Measurements from ENCODE around the gene ADGRG4. TPM values are rescaled to one million over a fixed set of nuclear protein-coding genes. Genes with fewer than 3 reads are reported as not detected.

Gene ADGRG4
- total RNA-seq, 1 experiment from 2014 or later = not detected

DNA sequence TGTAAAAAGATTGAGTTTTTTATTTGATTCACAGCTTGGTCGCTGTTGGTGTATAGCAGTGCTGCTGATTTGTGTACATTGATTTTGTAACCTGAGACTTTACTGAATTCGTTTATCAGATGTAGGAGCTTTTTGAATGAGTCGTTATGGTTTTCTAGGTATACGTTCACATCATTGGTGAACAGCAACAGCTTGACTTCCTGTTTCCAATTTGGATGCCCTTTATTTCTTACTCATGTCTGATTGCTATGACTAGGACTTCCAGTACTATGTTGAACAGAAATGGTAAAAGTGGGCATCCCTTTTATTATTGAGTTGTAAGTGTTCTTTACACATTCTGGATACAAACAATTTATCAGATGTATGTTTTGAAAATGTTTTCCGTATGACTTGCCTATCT, 76.0 kb downstream of the ADGRG4 start:
- ATAC-seq (no peak), DNase-seq (ENCODE audit: low spot score) (no peak)
- H3K9me3 Mint-ChIP-seq = peaks cover 5% of the 10 kb centered on the region
- no peak overlapping the region for H3K4me3 Mint-ChIP-seq
- POLR2A ChIA-PET = no interaction called here
- no peaks in the 10 kb centered on the region for H3K27me3 Mint-ChIP-seq (ENCODE audit: low read depth)
- no peaks in the 10 kb centered on the region for H3K36me3 Mint-ChIP-seq
- peaks cover 5% of the 10 kb centered on the region for H3K4me1 Mint-ChIP-seq
- H3K27ac Mint-ChIP-seq = no peak overlapping the region
- CTCF ChIA-PET = no interaction called here
- no peak for TF ChIP-seq JAZF1 (CRISPR knock-in tag; IDR thresholded peaks at IDR 0.05)
- TF ChIP-seq TEAD4 (CRISPR knock-in tag; IDR thresholded peaks at IDR 0.05) = no peak
- no peak for TF ChIP-seq HMGA2 (CRISPR knock-in tag; IDR thresholded peaks at IDR 0.05)
- no peak for TF ChIP-seq SP1 (CRISPR knock-in tag; conservative IDR thresholded peaks at IDR 0.05)
- no peak for TF ChIP-seq NFATC4 (CRISPR knock-in tag; IDR thresholded peaks at IDR 0.05)
- TF ChIP-seq GTF2I (CRISPR knock-in tag; conservative IDR thresholded peaks at IDR 0.05) = no peak
- no peak for TF ChIP-seq ZNF317 (CRISPR knock-in tag; IDR thresholded peaks at IDR 0.05; ENCODE audit: borderline replicate concordance, low read depth)
- no peak for TF ChIP-seq CREB1 (CRISPR knock-in tag; IDR thresholded peaks at IDR 0.05)
- TF ChIP-seq, protein P1, sequence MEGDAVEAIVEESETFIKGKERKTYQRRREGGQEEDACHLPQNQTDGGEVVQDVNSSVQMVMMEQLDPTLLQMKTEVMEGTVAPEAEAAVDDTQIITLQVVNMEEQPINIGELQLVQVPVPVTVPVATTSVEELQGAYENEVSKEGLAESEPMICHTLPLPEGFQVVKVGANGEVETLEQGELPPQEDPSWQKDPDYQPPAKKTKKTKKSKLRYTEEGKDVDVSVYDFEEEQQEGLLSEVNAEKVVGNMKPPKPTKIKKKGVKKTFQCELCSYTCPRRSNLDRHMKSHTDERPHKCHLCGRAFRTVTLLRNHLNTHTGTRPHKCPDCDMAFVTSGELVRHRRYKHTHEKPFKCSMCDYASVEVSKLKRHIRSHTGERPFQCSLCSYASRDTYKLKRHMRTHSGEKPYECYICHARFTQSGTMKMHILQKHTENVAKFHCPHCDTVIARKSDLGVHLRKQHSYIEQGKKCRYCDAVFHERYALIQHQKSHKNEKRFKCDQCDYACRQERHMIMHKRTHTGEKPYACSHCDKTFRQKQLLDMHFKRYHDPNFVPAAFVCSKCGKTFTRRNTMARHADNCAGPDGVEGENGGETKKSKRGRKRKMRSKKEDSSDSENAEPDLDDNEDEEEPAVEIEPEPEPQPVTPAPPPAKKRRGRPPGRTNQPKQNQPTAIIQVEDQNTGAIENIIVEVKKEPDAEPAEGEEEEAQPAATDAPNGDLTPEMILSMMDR (IDR thresholded peaks at IDR 0.05) = no peak
- TF ChIP-seq HMGXB4 (CRISPR knock-in tag; IDR thresholded peaks at IDR 0.05) = no peak
- no peak for TF ChIP-seq USF1 (CRISPR knock-in tag; IDR thresholded peaks at IDR 0.05)
- TF ChIP-seq PREB (CRISPR knock-in tag; IDR thresholded peaks at IDR 0.05; ENCODE audit: borderline replicate concordance) = no peak
- no peak for TF ChIP-seq ESRRA (CRISPR knock-in tag; IDR thresholded peaks at IDR 0.05; ENCODE audit: borderline replicate concordance)
- TF ChIP-seq SMAD4 (CRISPR knock-in tag; IDR thresholded peaks at IDR 0.05) = no peak
- TF ChIP-seq TEAD1 (CRISPR knock-in tag; IDR thresholded peaks at IDR 0.05) = no peak
- TF ChIP-seq, protein P2, sequence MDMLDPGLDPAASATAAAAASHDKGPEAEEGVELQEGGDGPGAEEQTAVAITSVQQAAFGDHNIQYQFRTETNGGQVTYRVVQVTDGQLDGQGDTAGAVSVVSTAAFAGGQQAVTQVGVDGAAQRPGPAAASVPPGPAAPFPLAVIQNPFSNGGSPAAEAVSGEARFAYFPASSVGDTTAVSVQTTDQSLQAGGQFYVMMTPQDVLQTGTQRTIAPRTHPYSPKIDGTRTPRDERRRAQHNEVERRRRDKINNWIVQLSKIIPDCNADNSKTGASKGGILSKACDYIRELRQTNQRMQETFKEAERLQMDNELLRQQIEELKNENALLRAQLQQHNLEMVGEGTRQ (CRISPR knock-in tag; IDR thresholded peaks at IDR 0.05) = no peak

GRCh38 chrX:136380010-136380769, 79.4 kb downstream of the ADGRG4 start:
- Mint-ChIP-seq H3K4me1 (peaks cover 5% of the 10 kb centered on the region), H3K4me3 (no peak overlapping the region), H3K27me3 (ENCODE audit: low read depth) (no peaks in the 10 kb centered on the region), H3K27ac (no peak overlapping the region), H3K36me3 (no peaks in the 10 kb centered on the region), H3K9me3 (peaks cover 5% of the 10 kb centered on the region)
- TF ChIP-seq, protein P3, sequence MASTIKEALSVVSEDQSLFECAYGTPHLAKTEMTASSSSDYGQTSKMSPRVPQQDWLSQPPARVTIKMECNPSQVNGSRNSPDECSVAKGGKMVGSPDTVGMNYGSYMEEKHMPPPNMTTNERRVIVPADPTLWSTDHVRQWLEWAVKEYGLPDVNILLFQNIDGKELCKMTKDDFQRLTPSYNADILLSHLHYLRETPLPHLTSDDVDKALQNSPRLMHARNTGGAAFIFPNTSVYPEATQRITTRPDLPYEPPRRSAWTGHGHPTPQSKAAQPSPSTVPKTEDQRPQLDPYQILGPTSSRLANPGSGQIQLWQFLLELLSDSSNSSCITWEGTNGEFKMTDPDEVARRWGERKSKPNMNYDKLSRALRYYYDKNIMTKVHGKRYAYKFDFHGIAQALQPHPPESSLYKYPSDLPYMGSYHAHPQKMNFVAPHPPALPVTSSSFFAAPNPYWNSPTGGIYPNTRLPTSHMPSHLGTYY (CRISPR knock-in tag; IDR thresholded peaks at IDR 0.05) = no peak
- no peak for TF ChIP-seq MXD4 (CRISPR knock-in tag; IDR thresholded peaks at IDR 0.05; ENCODE audit: borderline replicate concordance)
- TF ChIP-seq ZNF121 (CRISPR knock-in tag; IDR thresholded peaks at IDR 0.05) = no peak
- TF ChIP-seq RORB (CRISPR knock-in tag; IDR thresholded peaks at IDR 0.05) = no peak
- no peak for TF ChIP-seq SOX15 (CRISPR knock-in tag; IDR thresholded peaks at IDR 0.05)
- TF ChIP-seq GTF2I (CRISPR knock-in tag; conservative IDR thresholded peaks at IDR 0.05) = no peak
- no peak for ATAC-seq
- no peak for DNase-seq (ENCODE audit: low spot score)
- POLR2A ChIA-PET = no interaction called here
- CTCF ChIA-PET = no interaction called here

All from WTC11 (cell line).